ENCODE results near the gene ELN.

DNA sequence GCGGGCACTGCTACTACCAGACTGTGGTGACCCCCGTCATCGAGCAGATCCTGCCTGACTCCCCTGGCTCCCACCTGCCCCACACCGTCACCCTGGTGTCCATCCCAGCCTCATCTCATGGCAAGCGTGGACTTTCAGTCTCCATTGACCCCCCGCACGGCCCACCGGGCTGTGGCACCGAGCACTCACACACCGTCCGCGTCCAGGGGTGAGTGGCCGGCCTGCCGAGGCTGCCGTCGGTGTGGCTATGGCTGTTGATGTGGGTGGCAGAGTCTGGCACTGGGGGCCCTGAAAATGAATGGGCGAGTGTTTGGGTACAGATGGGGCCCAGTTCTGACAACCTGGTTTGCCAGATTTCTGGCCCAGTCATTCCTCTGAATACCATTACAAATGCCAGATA is 71.1 kb downstream of the ELN start:
- TF ChIP-seq EZH2 (IDR thresholded peaks at IDR 0.05; ENCODE audit: borderline replicate concordance, low read depth, low read length, poor library complexity, severe bottlenecking) (no peak), CTCF (conservative IDR thresholded peaks at IDR 0.05; ENCODE audit: low read depth, low read length) (no peak)
